HG03045 (cell line): ENCODE data around the gene CNNM2.

Source experiments
- ATAC-seq: cut with Tn5 transposase; IDR thresholded peaks from one replicate; pipeline ENCODE4 v1.9.1; 2021; ENCODE audit warnings: mild to moderate bottlenecking, moderate library complexity; ENCODE audit not compliant: unreplicated experiment

CNNM2 gene

GRCh38 chr10:103067956-103068355 lies 149.9 kb downstream of the CNNM2 start:
- no peak for ATAC-seq

- peak; percentile 50 for ATAC-seq
Observed at GRCh38 chr10:103069453-103070331, 151.6 kb downstream of the CNNM2 start.

- ATAC-seq = no peak
Observed at GRCh38 chr10:103072276-103072675, 154.2 kb downstream of the CNNM2 start.

GRCh38 chr10:103072891-103073290 lies 154.8 kb downstream of the CNNM2 start:
- no peak for ATAC-seq

GRCh38 chr10:103077020-103077419 lies 158.9 kb downstream of the CNNM2 start:
- ATAC-seq = no peak

- no peak for ATAC-seq
Observed at GRCh38 chr10:103077491-103078308, 159.6 kb downstream of the CNNM2 start.

GRCh38 chr10:103078309-103078615 lies 160.2 kb downstream of the CNNM2 start:
- ATAC-seq = no peak

- no peak for ATAC-seq
Observed at GRCh38 chr10:103078676-103079075, 160.6 kb downstream of the CNNM2 start.

GRCh38 chr10:103079100-103079499 lies 161.0 kb downstream of the CNNM2 start:
- no peak for ATAC-seq

- ATAC-seq = no peak
Observed at GRCh38 chr10:103079946-103080345, 161.9 kb downstream of the CNNM2 start.

GRCh38 chr10:103080891-103081581 lies 162.9 kb downstream of the CNNM2 start:
- ATAC-seq = no peak

GRCh38 chr10:103082683-103083082 lies 164.6 kb downstream of the CNNM2 start:
- ATAC-seq = no peak

- ATAC-seq = no peak
Observed at GRCh38 chr10:103083266-103083976, 165.3 kb downstream of the CNNM2 start.

- ATAC-seq = no peak
Observed at GRCh38 chr10:103083977-103084320, 165.9 kb downstream of the CNNM2 start.

GRCh38 chr10:103086261-103086660 lies 168.2 kb downstream of the CNNM2 start:
- no peak for ATAC-seq

- ATAC-seq = no peak
Observed at GRCh38 chr10:103086799-103087198, 168.7 kb downstream of the CNNM2 start.

GRCh38 chr10:103089493-103089892 lies 171.4 kb downstream of the CNNM2 start:
- no peak for ATAC-seq

GRCh38 chr10:103090911-103091310 lies 172.8 kb downstream of the CNNM2 start:
- no peak for ATAC-seq

- no peak for ATAC-seq
Observed at GRCh38 chr10:103095005-103095404, 176.9 kb downstream of the CNNM2 start.

GRCh38 chr10:103096130-103096529 lies 178.0 kb downstream of the CNNM2 start:
- no peak for ATAC-seq

GRCh38 chr10:103098240-103098639 lies 180.1 kb downstream of the CNNM2 start:
- no peak for ATAC-seq
